Spleen (tissue), 11 donors: ENCODE results near the gene ZMYND19. TPM values are rescaled to one million over a fixed set of nuclear protein-coding genes. Genes with fewer than 3 reads are reported as not detected.

ENCODE experiments used
- DNase-seq: peaks from one replicate; pipeline ENCODE4 v3.0.0-alpha.2; 2020
- H3K27ac ChIP-seq, 8 donors: fragments of 200-600 bp; sonication (generic) in 7 of 8; 1 replicate in 4 of 8; 2 replicates in 4 of 8; pipeline versions ENCODE4 v1.5.0 to v1.8.0; 2016 to 2021; ENCODE audit warnings: inconsistent platforms in 4 of 8, mild to moderate bottlenecking in 4 of 8, moderate library complexity in 1 of 8
- H3K27me3 ChIP-seq, 7 donors: fragments of 200-600 bp; sonication (generic) in 6 of 7; replicated peaks in 1 of 7; 1 replicate in 4 of 7; 2 replicates in 3 of 7; pipeline versions ENCODE4 v1.5.0 to v1.8.0; 2016 to 2021; ENCODE audit warnings: inconsistent platforms in 3 of 7, mild to moderate bottlenecking in 1 of 7
- H3K36me3 ChIP-seq, 6 donors: fragments of 200-600 bp; sonication (generic) in 5 of 6; 1 replicate in 4 of 6; 2 replicates in 2 of 6; pipeline versions ENCODE4 v1.5.0 to v1.8.0; 2016 to 2021; ENCODE audit warnings: inconsistent platforms in 2 of 6
- H3K4me1 ChIP-seq, 6 donors: fragments of 200-600 bp; sonication (generic) in 5 of 6; 1 replicate in 3 of 6; 2 replicates in 3 of 6; pipeline versions ENCODE4 v1.5.0 to v1.8.0; 2016 to 2021; ENCODE audit warnings: inconsistent platforms in 3 of 6
- H3K4me3 ChIP-seq, 8 donors: fragments of 200-600 bp; sonication (generic) in 7 of 8; 1 replicate in 4 of 8; 2 replicates in 4 of 8; pipeline versions ENCODE4 v1.5.0 to v1.8.0; 2016 to 2021; ENCODE audit warnings: inconsistent platforms in 4 of 8, mild to moderate bottlenecking in 4 of 8, moderate library complexity in 2 of 8
- H3K9me3 ChIP-seq, 8 donors: fragments of 200-600 bp; sonication (generic) in 7 of 8; 1 replicate in 4 of 8; 2 replicates in 4 of 8; pipeline versions ENCODE4 v1.5.0 to v1.8.0; 2016 to 2021; ENCODE audit warnings: inconsistent platforms in 4 of 8
- POLR2A ChIP-seq, 3 donors: fragments of 450-650 bp; IDR thresholded peaks; one replicate each; pipeline ENCODE4 v1.5.1; 2017; ENCODE audit warnings: antibody characterized with exemption in 3 of 3, mild to moderate bottlenecking in 1 of 3
- POLR2AphosphoS5 ChIP-seq, 3 donors: sonication (generic); formaldehyde crosslinking; IDR thresholded peaks; one replicate each; pipeline ENCODE4 v1.5.1; 2017; ENCODE audit warnings: antibody characterized with exemption in 3 of 3
- WGBS, 5 donors: extraction: QIAGEN DNeasy Blood & Tissue Kit in 3 of 5; methylation state at CpG; one replicate each; pipeline versions ENCODE4 v1.1.5 to v1.1.7; 2013 to 2018; 5-methylcytosine and 5-hydroxymethylcytosine counted together
- intact Hi-C: fragments of 100-400 bp; cut with DNase I; formaldehyde crosslinking; loops from one replicate; pipeline ENCODE4 v1.15.0; 2023; ENCODE audit warnings: low total_unique reads
- polyA plus RNA-seq, 3 donors: library from polyadenylated mRNA; stranded (reverse); fragments of 200-250 nt; gene quantifications; one replicate each; pipeline ENCODE4 v1.2.1, GENCODE V29; 2013
- total RNA-seq, 7 donors: library from RNA; depleted of rRNA in 3 of 7; stranded (reverse); fragments of >200 nt in 3 of 7; fragmentation: NEBNext Ultra II Directional in 4 of 7; extraction: Animal tissue kit (Norgen Biotek cat#: 25700) in 4 of 7; gene quantifications; one replicate each; pipeline versions ENCODE4 v1.1.0 to v1.2.1, GENCODE V29; 2016 to 2021
- TF ChIP-seq, protein P1 (sequence below), 11 experiments: fragments of 200-600 bp in 7 of 11; fragments of 450-650 bp in 4 of 11; sonication (generic) in 4 of 11; IDR thresholded peaks in 8 of 11; conservative IDR thresholded peaks in 3 of 11; 1 replicate in 7 of 11; 2 replicates in 4 of 11; pipeline versions ENCODE4 v1.4.0 to v1.8.0; 2016 to 2021; ENCODE audit warnings: antibody characterized with exemption in 11 of 11, inconsistent platforms in 4 of 11, mild to moderate bottlenecking in 1 of 11
- donor health status: healthy with polysubstance abuse.
- donor health status: DM: no; HTN: no; CAD: no; lungs with moderate emphysema.
- donor health status: DM: no; HTN: no; CAD: no.
- donor health status: Bipolar disorder and iron deficiency.
- donor health status: healthy.
- donor health status: DM: no; HTN: no; CAD: no.
- donor health status: DM: yes; HTN: yes; CAD: no.

Gene ZMYND19
- total and polyA plus RNA-seq, 10 donors: 12.7 to 24.1 (median 16.3) TPM

DNA sequence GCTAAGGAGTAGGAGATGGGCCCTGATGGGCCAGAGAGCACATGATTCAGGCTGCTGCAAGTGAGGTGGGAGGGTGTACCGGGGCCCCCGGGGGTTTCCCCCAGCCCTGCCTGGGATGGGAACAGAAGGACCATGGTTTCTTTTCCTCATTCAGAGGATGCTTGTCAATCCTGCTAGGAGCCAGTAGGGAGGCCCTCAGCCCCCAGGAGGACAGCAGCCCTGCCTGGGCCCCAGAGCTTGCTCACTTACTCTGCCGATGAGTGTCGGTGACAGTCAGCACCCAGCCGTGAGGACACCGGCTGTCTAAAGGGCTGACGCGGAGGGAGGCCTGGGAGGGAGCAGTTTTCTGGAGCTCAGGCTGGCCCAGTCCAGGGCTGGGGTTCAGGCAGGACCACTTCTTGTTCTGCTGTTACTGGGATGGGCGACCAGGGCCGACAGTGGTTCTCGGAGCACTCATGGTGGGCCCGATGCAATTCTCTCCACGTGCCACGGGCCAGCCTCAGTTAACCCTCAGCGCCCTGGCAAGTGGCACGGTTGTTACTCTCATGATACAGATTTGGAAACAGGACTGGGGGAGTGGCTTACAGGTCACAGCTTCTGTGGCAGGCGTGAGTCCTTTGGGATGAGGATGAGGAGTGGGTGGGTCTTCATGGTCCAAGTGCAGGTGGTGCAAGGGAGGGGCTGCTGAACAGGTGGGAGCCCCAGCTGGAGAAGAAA is 17.0 kb upstream of the ZMYND19 start:
- TF ChIP-seq POLR2AphosphoS5 (IDR thresholded peaks at IDR 0.05): peak in 1 of 3 donors; percentile 22
- TF ChIP-seq, protein P1, sequence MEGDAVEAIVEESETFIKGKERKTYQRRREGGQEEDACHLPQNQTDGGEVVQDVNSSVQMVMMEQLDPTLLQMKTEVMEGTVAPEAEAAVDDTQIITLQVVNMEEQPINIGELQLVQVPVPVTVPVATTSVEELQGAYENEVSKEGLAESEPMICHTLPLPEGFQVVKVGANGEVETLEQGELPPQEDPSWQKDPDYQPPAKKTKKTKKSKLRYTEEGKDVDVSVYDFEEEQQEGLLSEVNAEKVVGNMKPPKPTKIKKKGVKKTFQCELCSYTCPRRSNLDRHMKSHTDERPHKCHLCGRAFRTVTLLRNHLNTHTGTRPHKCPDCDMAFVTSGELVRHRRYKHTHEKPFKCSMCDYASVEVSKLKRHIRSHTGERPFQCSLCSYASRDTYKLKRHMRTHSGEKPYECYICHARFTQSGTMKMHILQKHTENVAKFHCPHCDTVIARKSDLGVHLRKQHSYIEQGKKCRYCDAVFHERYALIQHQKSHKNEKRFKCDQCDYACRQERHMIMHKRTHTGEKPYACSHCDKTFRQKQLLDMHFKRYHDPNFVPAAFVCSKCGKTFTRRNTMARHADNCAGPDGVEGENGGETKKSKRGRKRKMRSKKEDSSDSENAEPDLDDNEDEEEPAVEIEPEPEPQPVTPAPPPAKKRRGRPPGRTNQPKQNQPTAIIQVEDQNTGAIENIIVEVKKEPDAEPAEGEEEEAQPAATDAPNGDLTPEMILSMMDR (IDR thresholded peaks at IDR 0.05 in 8 of 11, conservative IDR thresholded peaks at IDR 0.05 in 3 of 11): no peak
- Histone ChIP-seq H3K27ac (peak overlapping the region in 7 of 8 donors; percentile 36 to 98 (median 96)), H3K9me3 (no peaks in the 10 kb centered on the region), H3K36me3 (peaks cover 0 to 18% (median 0%) of the 10 kb centered on the region in 6 donors), H3K27me3 (no peaks in the 10 kb centered on the region), H3K4me1 (peaks cover 24 to 90% (median 60%) of the 10 kb centered on the region in 6 donors), H3K4me3 (peak overlapping the region in 7 of 8 donors; percentile 70 to 97 (median 92))
- DNase-seq: peak; percentile 85
- 51 to 73% (median 58%) methylated on average over 16 to 17 of the region's 17 CpGs for WGBS, 5 donors
- intact Hi-C loops: no loop called here

- Histone ChIP-seq H3K4me1 (peaks cover 19 to 88% (median 55%) of the 10 kb centered on the region in 6 donors), H3K36me3 (peaks cover 0 to 18% (median 0%) of the 10 kb centered on the region in 6 donors), H3K4me3 (peak overlapping the region; percentile 70 to 97 (median 87)), H3K9me3 (no peaks in the 10 kb centered on the region), H3K27me3 (no peaks in the 10 kb centered on the region), H3K27ac (peak overlapping the region in 7 of 8 donors; percentile 36 to 98 (median 96))
- intact Hi-C loops: no loop called here
- peak; percentile 90 for DNase-seq
- TF ChIP-seq POLR2AphosphoS5 (IDR thresholded peaks at IDR 0.05): no peak
- TF ChIP-seq, protein P1 (IDR thresholded peaks at IDR 0.05 in 8 of 11, conservative IDR thresholded peaks at IDR 0.05 in 3 of 11): no peak
- no peak for TF ChIP-seq POLR2A (IDR thresholded peaks at IDR 0.05)
- WGBS, 5 donors: 36 to 59% (median 44%) methylated on average over 10 to 13 of the region's 13 CpGs
These were observed 16.4 kb upstream of the ZMYND19 start for GRCh38 chr9:137606734-137607138.

DNA sequence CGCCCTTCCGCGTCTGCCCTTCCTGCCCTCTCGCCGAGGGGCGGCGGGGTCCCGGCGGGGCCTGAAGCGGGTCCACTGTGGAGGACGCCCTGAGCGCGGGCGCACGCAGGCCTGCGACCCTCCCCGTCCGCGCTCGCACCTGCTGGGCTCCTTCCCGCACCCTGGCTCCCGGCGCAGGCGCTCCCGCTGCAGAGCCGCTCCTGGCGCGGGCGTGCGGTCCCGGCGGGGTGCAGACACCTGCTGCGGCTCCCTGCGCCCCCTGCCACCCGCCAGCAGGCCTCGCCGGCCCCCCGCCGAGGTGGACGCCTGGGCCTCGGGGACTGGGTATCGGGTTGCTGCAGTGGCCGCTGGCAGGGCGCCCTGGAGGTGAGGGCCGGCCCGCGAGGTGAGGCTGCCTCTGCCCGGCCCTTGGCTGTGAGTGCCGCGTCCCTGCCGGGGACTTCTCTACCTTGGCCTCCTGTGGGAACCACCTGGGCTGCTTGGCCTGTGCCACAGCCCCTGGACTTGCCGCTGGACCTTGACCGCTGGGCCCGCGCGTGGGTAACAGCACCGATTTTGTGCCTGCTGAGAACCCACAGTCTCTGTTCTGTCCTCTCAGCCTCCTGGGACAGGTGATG is 15.8 kb upstream of the ZMYND19 start:
- no peaks in the 10 kb centered on the region for H3K9me3 ChIP-seq
- peaks cover 15 to 82% (median 48%) of the 10 kb centered on the region in 6 donors for H3K4me1 ChIP-seq
- peak overlapping the region; percentile 70 to 97 (median 87) for H3K4me3 ChIP-seq
- no peak for TF ChIP-seq POLR2A (IDR thresholded peaks at IDR 0.05)
- TF ChIP-seq, protein P1 (IDR thresholded peaks at IDR 0.05 in 8 of 11, conservative IDR thresholded peaks at IDR 0.05 in 3 of 11): no peak
- TF ChIP-seq POLR2AphosphoS5 (IDR thresholded peaks at IDR 0.05): no peak
- H3K27ac ChIP-seq: peak overlapping the region; percentile 75 to 98 (median 94)
- WGBS, 5 donors: 0 to 7% (median 4%) methylated on average over 6 to 57 of the region's 57 CpGs
- H3K36me3 ChIP-seq: peaks cover 0 to 18% (median 0%) of the 10 kb centered on the region in 6 donors
- intact Hi-C loops: no loop called here
- no peaks in the 10 kb centered on the region for H3K27me3 ChIP-seq
- peak; percentile 92 for DNase-seq
